HepG2 (cell line): ENCODE data around the gene TMEM183A. TPM values are rescaled to one million over a fixed set of nuclear protein-coding genes. Genes with fewer than 3 reads are reported as not detected.

Experiments
- ATF2 ChIP-seq: sonication (generic); formaldehyde crosslinking; IDR thresholded peaks from 2 replicates; pipeline ENCODE4 v1.4.0; 2020; ENCODE audit warnings: missing genetic modification reagents
- DBP ChIP-seq: sonication (generic); formaldehyde crosslinking; IDR thresholded peaks from 2 replicates; pipeline ENCODE4 v1.4.0; 2020; ENCODE audit warnings: missing genetic modification reagents; ENCODE audit errors: not compliant biosample characterization
- HIC2 ChIP-seq: sonication (generic); formaldehyde crosslinking; IDR thresholded peaks from 2 replicates; pipeline ENCODE4 v1.9.0; 2022; ENCODE audit warnings: low read depth, missing genetic modification reagents
- HNF4A ChIP-seq: sonication (generic); formaldehyde crosslinking; IDR thresholded peaks from 2 replicates; pipeline ENCODE4 v1.4.0; 2020; ENCODE audit warnings: missing genetic modification reagents
- HNRNPUL1 ChIP-seq: fragments of 200-400 bp; formaldehyde crosslinking; IDR thresholded peaks from 2 replicates; pipeline ENCODE4 v1.6.1; 2017; ENCODE audit warnings: low read depth, mild to moderate bottlenecking, low read length, moderate library complexity
- KLF15 ChIP-seq: sonication (generic); formaldehyde crosslinking; IDR thresholded peaks from 2 replicates; pipeline ENCODE4 v1.8.1; 2023; ENCODE audit warnings: borderline replicate concordance, mild to moderate bottlenecking, inconsistent platforms, missing genetic modification reagents, mixed read lengths
- MIER2 ChIP-seq: IDR thresholded peaks from 2 replicates; pipeline ENCODE4 v1.6.1; 2016; ENCODE audit warnings: missing biosample characterization, missing genetic modification reagents
- MTA1 ChIP-seq: sonication (generic); formaldehyde crosslinking; IDR thresholded peaks from 2 replicates; pipeline ENCODE4 v1.4.0; 2020; ENCODE audit warnings: missing genetic modification reagents, mild to moderate bottlenecking, borderline replicate concordance
- SOX5 ChIP-seq: IDR thresholded peaks from 2 replicates; pipeline ENCODE4 v1.6.1; 2016; ENCODE audit warnings: borderline replicate concordance
- TRAFD1 ChIP-seq: sonication (generic); formaldehyde crosslinking; IDR thresholded peaks from 2 replicates; pipeline ENCODE4 v1.5.1; 2020; ENCODE audit warnings: missing genetic modification reagents, mild to moderate bottlenecking, borderline replicate concordance
- U2AF1 ChIP-seq: fragments of 200-400 bp; formaldehyde crosslinking; optimal IDR thresholded peaks from 2 replicates; pipeline ENCODE3; 2017; ENCODE audit warnings: mild to moderate bottlenecking, low read depth, low read length
- ZBTB3 ChIP-seq: sonication (generic); formaldehyde crosslinking; IDR thresholded peaks from 2 replicates; pipeline ENCODE4 v1.4.0; 2020; ENCODE audit warnings: low read depth, mild to moderate bottlenecking, moderate library complexity, missing genetic modification reagents, borderline replicate concordance
- ZNF383 ChIP-seq: sonication (generic); formaldehyde crosslinking; IDR thresholded peaks from 2 replicates; pipeline ENCODE4 v1.4.0; 2020; ENCODE audit warnings: missing genetic modification reagents, mild to moderate bottlenecking, borderline replicate concordance
- ZNF563 ChIP-seq: sonication (generic); formaldehyde crosslinking; IDR thresholded peaks from 2 replicates; pipeline ENCODE4 v1.8.0; 2022; ENCODE audit warnings: mild to moderate bottlenecking, moderate library complexity, missing genetic modification reagents
- ZNF609 ChIP-seq: sonication (generic); formaldehyde crosslinking; IDR thresholded peaks from 2 replicates; pipeline ENCODE4 v1.4.0; 2020; ENCODE audit warnings: mild to moderate bottlenecking, missing genetic modification reagents, borderline replicate concordance
- ZNF709 ChIP-seq: sonication (generic); formaldehyde crosslinking; IDR thresholded peaks from 2 replicates; pipeline ENCODE4 v1.5.0; 2020; ENCODE audit warnings: mild to moderate bottlenecking, missing genetic modification reagents
- ZNF766 ChIP-seq: sonication (generic); formaldehyde crosslinking; IDR thresholded peaks from 2 replicates; pipeline ENCODE4 v1.5.0; 2020; ENCODE audit warnings: missing genetic modification reagents, borderline replicate concordance
- ZSCAN20 ChIP-seq: sonication (generic); formaldehyde crosslinking; IDR thresholded peaks from 2 replicates; pipeline ENCODE4 v1.4.0; 2020; ENCODE audit warnings: missing genetic modification reagents, mild to moderate bottlenecking, borderline replicate concordance
- ZSCAN31 ChIP-seq: sonication (generic); formaldehyde crosslinking; IDR thresholded peaks from 2 replicates; pipeline ENCODE4 v1.5.0; 2020; ENCODE audit warnings: low read depth, mild to moderate bottlenecking, missing genetic modification reagents
- polyA plus RNA-seq, 8 experiments: library from polyadenylated mRNA; depleted of rRNA in 3 of 8; stranded (reverse) in 7 of 8; unstranded in 1 of 8; fragments of >200 nt; fragmentation: Illumina TruSeq in 4 of 8; extraction: Trizol in 4 of 8; gene quantifications; 2 replicates each; pipeline versions ENCODE4 v1.2.1 to v1.2.3, GENCODE V29; 2011 to 2016; ENCODE audit warnings: low read depth in 4 of 8, missing spikeins in 1 of 8, mixed read lengths in 1 of 8; ENCODE audit not compliant: insufficient read depth in 1 of 8
- total RNA-seq, 5 experiments: library from RNA; depleted of rRNA; stranded (reverse); fragments of >200 nt; fragmentation: Illumina TruSeq; extraction: Trizol; gene quantifications; 2 replicates each; pipeline ENCODE4 v1.2.3, GENCODE V29; 2016; ENCODE audit warnings: low read depth in 1 of 5

TMEM183A gene
- total and polyA plus RNA-seq, 2 of the 13 experiments (the other 11 are each of a cell fraction or from before 2014, with no cell fraction given): 59.7 to 82.0 TPM

- no peak for TF ChIP-seq ZNF609
- no peak for TF ChIP-seq HNRNPUL1
- no peak for TF ChIP-seq ZNF766 (CRISPR knock-in tag)
- TF ChIP-seq MTA1: no peak
- no peak for TF ChIP-seq U2AF1
- TF ChIP-seq TRAFD1: no peak
- no peak for TF ChIP-seq ZSCAN31 (CRISPR knock-in tag)
- no peak for TF ChIP-seq HIC2 (CRISPR knock-in tag)
- peak; percentile 70 for TF ChIP-seq HNF4A (CRISPR knock-in tag)
- no peak for TF ChIP-seq ZSCAN20 (CRISPR knock-in tag)
- no peak for TF ChIP-seq ZBTB3 (CRISPR knock-in tag)
- no peak for TF ChIP-seq ZNF563 (CRISPR knock-in tag)
- TF ChIP-seq MIER2 (CRISPR knock-in tag): no peak
- no peak for TF ChIP-seq DBP (CRISPR knock-in tag)
- peak; percentile 44; the same call in 1 of the 2 replicates for TF ChIP-seq SOX5 (CRISPR knock-in tag)
- no peak for TF ChIP-seq ATF2
- no peak for TF ChIP-seq ZNF383 (CRISPR knock-in tag)
- TF ChIP-seq ZNF709 (CRISPR knock-in tag): no peak
- TF ChIP-seq KLF15 (CRISPR knock-in tag): no peak
Observed at GRCh38 chr1:203001986-203002385, 5.2 kb upstream of the TMEM183A start (continued).
